ENCODE measurements around the gene KRT38.
A peak's percentile ranks its signal among the peaks of the same experiment; 100 is the strongest.

Gene KRT38

GRCh38 chr17:41419716-41420115 lies 21.1 kb downstream of the KRT38 start:
- Mint-ChIP-seq H3K36me3 (no peaks in the 10 kb centered on the region), H3K4me1 (peaks cover 10% of the 10 kb centered on the region), H3K27me3 (no peaks in the 10 kb centered on the region), H3K9me3 (no peaks in the 10 kb centered on the region), H3K27ac (no peak overlapping the region), H3K4me3 (no peak overlapping the region)
- ATAC-seq = no peak

- Mint-ChIP-seq H3K4me3 (no peak overlapping the region), H3K4me1 (peaks cover 10% of the 10 kb centered on the region), H3K27ac (no peak overlapping the region), H3K27me3 (no peaks in the 10 kb centered on the region), H3K9me3 (no peaks in the 10 kb centered on the region), H3K36me3 (no peaks in the 10 kb centered on the region)
- no peak for ATAC-seq
These were observed 22.5 kb downstream of the KRT38 start for GRCh38 chr17:41418116-41418860.

- peak; percentile 62 for ATAC-seq
- H3K36me3 Mint-ChIP-seq = no peaks in the 10 kb centered on the region
- H3K4me3 Mint-ChIP-seq = no peak overlapping the region
- no peaks in the 10 kb centered on the region for H3K9me3 Mint-ChIP-seq
- no peak overlapping the region for H3K27ac Mint-ChIP-seq
- H3K27me3 Mint-ChIP-seq = no peaks in the 10 kb centered on the region
- H3K4me1 Mint-ChIP-seq = peaks cover 10% of the 10 kb centered on the region
These were observed 23.2 kb downstream of the KRT38 start for GRCh38 chr17:41417576-41418015.

GRCh38 chr17:41417127-41417526 lies 23.7 kb downstream of the KRT38 start:
- ATAC-seq = no peak
- H3K27me3 Mint-ChIP-seq = peaks cover 3% of the 10 kb centered on the region
- H3K9me3 Mint-ChIP-seq = no peaks in the 10 kb centered on the region
- H3K36me3 Mint-ChIP-seq = no peaks in the 10 kb centered on the region
- no peak overlapping the region for H3K4me3 Mint-ChIP-seq
- H3K4me1 Mint-ChIP-seq = peaks cover 10% of the 10 kb centered on the region
- no peak overlapping the region for H3K27ac Mint-ChIP-seq

- Mint-ChIP-seq H3K4me3 (no peak overlapping the region), H3K36me3 (no peaks in the 10 kb centered on the region), H3K27me3 (peaks cover 10% of the 10 kb centered on the region), H3K9me3 (no peaks in the 10 kb centered on the region), H3K27ac (no peak overlapping the region), H3K4me1 (peaks cover 10% of the 10 kb centered on the region)
- no peak for ATAC-seq
These were observed 24.3 kb downstream of the KRT38 start for GRCh38 chr17:41416479-41416878.

GRCh38 chr17:41415833-41416335 lies 24.9 kb downstream of the KRT38 start:
- no peaks in the 10 kb centered on the region for H3K36me3 Mint-ChIP-seq
- H3K4me3 Mint-ChIP-seq = no peak overlapping the region
- no peaks in the 10 kb centered on the region for H3K9me3 Mint-ChIP-seq
- H3K4me1 Mint-ChIP-seq = peaks cover 10% of the 10 kb centered on the region
- no peak overlapping the region for H3K27ac Mint-ChIP-seq
- peaks cover 16% of the 10 kb centered on the region for H3K27me3 Mint-ChIP-seq
- no peak for ATAC-seq

- peaks cover 16% of the 10 kb centered on the region for H3K27me3 Mint-ChIP-seq
- no peak for ATAC-seq
- no peaks in the 10 kb centered on the region for H3K9me3 Mint-ChIP-seq
- H3K27ac Mint-ChIP-seq = no peak overlapping the region
- H3K4me3 Mint-ChIP-seq = no peak overlapping the region
- H3K4me1 Mint-ChIP-seq = peaks cover 10% of the 10 kb centered on the region
- H3K36me3 Mint-ChIP-seq = no peaks in the 10 kb centered on the region
These were observed 25.4 kb downstream of the KRT38 start for GRCh38 chr17:41415411-41415810.

- Mint-ChIP-seq H3K9me3 (no peaks in the 10 kb centered on the region), H3K36me3 (no peaks in the 10 kb centered on the region), H3K4me3 (no peak overlapping the region), H3K27ac (no peak overlapping the region), H3K27me3 (peaks cover 16% of the 10 kb centered on the region), H3K4me1 (peaks cover 10% of the 10 kb centered on the region)
- no peak for ATAC-seq
These were observed 26.8 kb downstream of the KRT38 start for GRCh38 chr17:41413982-41414381.

- no peak overlapping the region for H3K4me3 Mint-ChIP-seq
- H3K9me3 Mint-ChIP-seq = no peaks in the 10 kb centered on the region
- peaks cover 22% of the 10 kb centered on the region for H3K27me3 Mint-ChIP-seq
- H3K4me1 Mint-ChIP-seq = peaks cover 10% of the 10 kb centered on the region
- ATAC-seq = no peak
- H3K36me3 Mint-ChIP-seq = no peaks in the 10 kb centered on the region
- no peak overlapping the region for H3K27ac Mint-ChIP-seq
These were observed 27.3 kb downstream of the KRT38 start for GRCh38 chr17:41413353-41413957.

GRCh38 chr17:41411072-41411840 lies 29.5 kb downstream of the KRT38 start:
- Mint-ChIP-seq H3K27ac (no peak overlapping the region), H3K27me3 (peaks cover 31% of the 10 kb centered on the region), H3K9me3 (no peaks in the 10 kb centered on the region), H3K4me3 (no peak overlapping the region), H3K36me3 (no peaks in the 10 kb centered on the region), H3K4me1 (no peaks in the 10 kb centered on the region)
- ATAC-seq = no peak

- H3K9me3 Mint-ChIP-seq = no peaks in the 10 kb centered on the region
- H3K36me3 Mint-ChIP-seq = no peaks in the 10 kb centered on the region
- H3K27me3 Mint-ChIP-seq = peaks cover 43% of the 10 kb centered on the region
- H3K27ac Mint-ChIP-seq = no peak overlapping the region
- no peaks in the 10 kb centered on the region for H3K4me1 Mint-ChIP-seq
- ATAC-seq = no peak
- H3K4me3 Mint-ChIP-seq = no peak overlapping the region
These were observed 33.6 kb downstream of the KRT38 start for GRCh38 chr17:41407226-41407625.

- H3K4me3 Mint-ChIP-seq = no peak overlapping the region
- ATAC-seq = no peak
- no peaks in the 10 kb centered on the region for H3K4me1 Mint-ChIP-seq
- H3K27ac Mint-ChIP-seq = no peak overlapping the region
- no peaks in the 10 kb centered on the region for H3K36me3 Mint-ChIP-seq
- no peaks in the 10 kb centered on the region for H3K9me3 Mint-ChIP-seq
- H3K27me3 Mint-ChIP-seq = peaks cover 39% of the 10 kb centered on the region
These were observed 34.6 kb downstream of the KRT38 start for GRCh38 chr17:41406205-41406604.

GRCh38 chr17:41404024-41404671 lies 36.6 kb downstream of the KRT38 start:
- Mint-ChIP-seq H3K27ac (no peak overlapping the region), H3K4me1 (no peaks in the 10 kb centered on the region), H3K9me3 (no peaks in the 10 kb centered on the region), H3K4me3 (no peak overlapping the region), H3K27me3 (peaks cover 55% of the 10 kb centered on the region), H3K36me3 (no peaks in the 10 kb centered on the region)
- no peak for ATAC-seq

- no peak overlapping the region for H3K27ac Mint-ChIP-seq
- no peak overlapping the region for H3K4me3 Mint-ChIP-seq
- no peaks in the 10 kb centered on the region for H3K36me3 Mint-ChIP-seq
- H3K4me1 Mint-ChIP-seq = no peaks in the 10 kb centered on the region
- no peaks in the 10 kb centered on the region for H3K9me3 Mint-ChIP-seq
- ATAC-seq = no peak
- H3K27me3 Mint-ChIP-seq = peaks cover 54% of the 10 kb centered on the region
These were observed 37.3 kb downstream of the KRT38 start for GRCh38 chr17:41403404-41404023.

- H3K9me3 Mint-ChIP-seq = no peaks in the 10 kb centered on the region
- H3K27me3 Mint-ChIP-seq = peaks cover 55% of the 10 kb centered on the region
- H3K4me3 Mint-ChIP-seq = no peak overlapping the region
- no peaks in the 10 kb centered on the region for H3K4me1 Mint-ChIP-seq
- H3K27ac Mint-ChIP-seq = no peak overlapping the region
- no peak for ATAC-seq
- no peaks in the 10 kb centered on the region for H3K36me3 Mint-ChIP-seq
These were observed 38.6 kb downstream of the KRT38 start for GRCh38 chr17:41402161-41402560.

All from stimulated activated memory B cell treated with anti-CD40 and anti-IgM and Interleukin-4, amounts not matched to agents 10 μg/mL and 1 μg/mL and 100 μg/mL, for 72 hours (primary cell).